WTC11 (cell line): ENCODE measurements around the gene MET. TPM values are rescaled to one million over a fixed set of nuclear protein-coding genes. Genes with fewer than 3 reads are reported as not detected.

ENCODE experiments used
- ATAC-seq: fragments of 200-7000 bp; cut with Tn5 transposase; 2 replicates; pipeline ENCODE4 v1.10.0; 2021; ENCODE audit warnings: mild to moderate bottlenecking, moderate library complexity
- CTCF ChIA-PET: fragments of 300-600 bp; sonication (Branson Sonifier 250); formaldehyde crosslinking; loops from one replicate; lab custom pipeline; 2021; ENCODE audit warnings: antibody characterized with exemption; lab: Charles Lee
- POLR2A ChIA-PET: fragments of 350-600 bp; sonication (Branson Sonifier 250); formaldehyde crosslinking; loops from one replicate; lab custom pipeline; 2021; ENCODE audit warnings: antibody characterized with exemption; lab: Charles Lee
- DNase-seq: peaks from one replicate; pipeline ENCODE4 v3.0.0; 2021; ENCODE audit warnings: low spot score
- H3K27ac Mint-ChIP-seq: 2 replicates; pipeline ENCODE4 v1.8.0; 2021; ENCODE audit warnings: mixed read lengths
- H3K27me3 Mint-ChIP-seq: 2 replicates; pipeline ENCODE4 v1.8.0; 2021; ENCODE audit warnings: low read depth, mild to moderate bottlenecking, moderate library complexity, mixed read lengths
- H3K36me3 Mint-ChIP-seq: 2 replicates; pipeline ENCODE4 v1.8.0; 2021; ENCODE audit warnings: mixed read lengths
- H3K4me1 Mint-ChIP-seq: 2 replicates; pipeline ENCODE4 v1.8.0; 2022; ENCODE audit warnings: mixed read lengths
- H3K4me3 Mint-ChIP-seq: 2 replicates; pipeline ENCODE4 v1.8.0; 2021; ENCODE audit warnings: mild to moderate bottlenecking, moderate library complexity, mixed read lengths
- H3K9me3 Mint-ChIP-seq: 2 replicates; pipeline ENCODE4 v1.8.0; 2021; ENCODE audit warnings: mixed read lengths
- CREM ChIP-seq: sonication (generic); formaldehyde crosslinking; IDR thresholded peaks from 2 replicates; pipeline ENCODE4 v1.8.1; 2022; ENCODE audit warnings: mild to moderate bottlenecking, missing genetic modification reagents, moderate library complexity
- ELF4 ChIP-seq: sonication (generic); formaldehyde crosslinking; IDR thresholded peaks from 2 replicates; pipeline ENCODE4 v1.8.1; 2022; ENCODE audit warnings: low read depth, mild to moderate bottlenecking, moderate library complexity, missing genetic modification reagents
- EMX1 ChIP-seq: fragments of 250-450 bp; sonication (Bioruptor Pico); IDR thresholded peaks from 2 replicates; pipeline ENCODE4 v1.8.0; 2021; ENCODE audit warnings: mild to moderate bottlenecking
- JAZF1 ChIP-seq: fragments of 250-450 bp; sonication (Bioruptor Pico); IDR thresholded peaks from 2 replicates; pipeline ENCODE4 v1.9.0; 2021; ENCODE audit warnings: moderate library complexity, mild to moderate bottlenecking, inconsistent platforms
- MXD4 ChIP-seq: fragments of 250-450 bp; sonication (Bioruptor Pico); IDR thresholded peaks from 2 replicates; pipeline ENCODE4 v1.8.0; 2021; ENCODE audit warnings: mild to moderate bottlenecking, moderate library complexity, borderline replicate concordance
- NFATC4 ChIP-seq: fragments of 250-450 bp; sonication (Bioruptor Pico); IDR thresholded peaks from 2 replicates; pipeline ENCODE4 v1.9.0; 2021; ENCODE audit warnings: mild to moderate bottlenecking
- NFE2L1 ChIP-seq: sonication (generic); formaldehyde crosslinking; IDR thresholded peaks from 2 replicates; pipeline ENCODE4 v1.8.1; 2023; ENCODE audit warnings: missing genetic modification reagents
- NR3C1 ChIP-seq: sonication (generic); formaldehyde crosslinking; conservative IDR thresholded peaks from 2 replicates; pipeline ENCODE4 v1.8.1; 2023; ENCODE audit warnings: low read depth, mild to moderate bottlenecking, missing genetic modification reagents
- RELA ChIP-seq: sonication (generic); formaldehyde crosslinking; IDR thresholded peaks from 2 replicates; pipeline ENCODE4 v1.8.1; 2022; ENCODE audit warnings: missing genetic modification reagents, mild to moderate bottlenecking, borderline replicate concordance
- ZNF396 ChIP-seq: fragments of 250-450 bp; sonication (Bioruptor Pico); IDR thresholded peaks from 2 replicates; pipeline ENCODE4 v1.8.0; 2021; ENCODE audit warnings: mild to moderate bottlenecking, moderate library complexity, borderline replicate concordance
- total RNA-seq: library from RNA; stranded (reverse); gene quantifications from 3 replicates; pipeline ENCODE4 v1.2.3, GENCODE V29; 2021
- TF ChIP-seq, protein P1 (sequence below): sonication (generic); formaldehyde crosslinking; IDR thresholded peaks from 2 replicates; pipeline ENCODE4 v1.8.0; 2022; ENCODE audit warnings: mild to moderate bottlenecking, missing genetic modification reagents
- TF ChIP-seq, protein P2 (sequence below): fragments of 250-450 bp; sonication (Bioruptor Pico); IDR thresholded peaks from 2 replicates; pipeline ENCODE4 v2.1.2; 2022; ENCODE audit warnings: mild to moderate bottlenecking, moderate library complexity
- TF ChIP-seq, protein P3 (sequence below): sonication (generic); formaldehyde crosslinking; IDR thresholded peaks from 2 replicates; pipeline ENCODE4 v1.8.1; 2023; ENCODE audit warnings: mild to moderate bottlenecking, missing genetic modification reagents, borderline replicate concordance
- TF ChIP-seq, protein P4 (sequence below): sonication (generic); formaldehyde crosslinking; IDR thresholded peaks from 2 replicates; pipeline ENCODE4 v1.8.0; 2022; ENCODE audit warnings: mild to moderate bottlenecking, missing genetic modification reagents
- TF ChIP-seq, protein P5 (sequence below): fragments of 250-450 bp; sonication (Bioruptor Pico); conservative IDR thresholded peaks from 2 replicates; pipeline ENCODE4 v1.9.0; 2021; ENCODE audit warnings: mild to moderate bottlenecking

Gene MET
- total RNA-seq, 1 experiment from 2014 or later, result 9.4 TPM

DNA sequence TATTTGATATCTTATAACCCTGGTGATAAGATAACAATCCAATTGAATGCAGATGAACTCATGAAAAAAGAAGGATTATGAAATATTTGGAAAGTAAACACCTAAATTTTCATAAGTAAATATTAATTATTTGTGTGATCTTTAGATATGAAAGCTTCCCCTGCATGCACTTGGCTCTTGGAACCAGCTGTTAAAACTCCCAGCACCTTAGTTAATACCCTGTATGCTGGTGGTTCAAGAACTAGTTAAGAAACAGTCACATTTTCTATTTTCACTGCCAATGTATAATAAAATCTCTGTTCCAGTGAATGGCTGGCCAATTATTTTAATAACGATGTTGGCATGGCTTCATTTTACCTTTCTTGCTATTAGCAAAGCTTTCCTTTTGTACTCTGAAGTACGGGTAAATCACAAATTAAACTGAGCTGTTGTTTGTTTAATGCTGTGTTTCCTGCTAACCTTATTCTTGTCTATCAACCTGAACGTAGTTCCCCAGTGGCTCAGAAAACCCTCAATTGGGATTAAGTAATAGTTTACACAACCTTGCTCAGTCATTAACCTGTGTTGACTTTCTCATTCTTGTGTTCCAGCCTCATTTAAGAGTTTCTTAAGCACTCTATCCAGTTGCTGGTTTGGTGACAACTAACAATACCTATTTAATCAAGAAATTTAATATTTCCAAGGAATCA lies 38.9 kb downstream of the MET start:
- Mint-ChIP-seq H3K4me3 (no peak overlapping the region), H3K27me3 (no peaks in the 10 kb centered on the region; the same call in 1 of the 2 replicates), H3K27ac (no peak overlapping the region), H3K9me3 (no peaks in the 10 kb centered on the region), H3K36me3 (no peaks in the 10 kb centered on the region), H3K4me1 (peaks cover 38% of the 10 kb centered on the region)
- ATAC-seq, result no peak
- CTCF ChIA-PET, result no interaction called here
- TF ChIP-seq, protein P1, sequence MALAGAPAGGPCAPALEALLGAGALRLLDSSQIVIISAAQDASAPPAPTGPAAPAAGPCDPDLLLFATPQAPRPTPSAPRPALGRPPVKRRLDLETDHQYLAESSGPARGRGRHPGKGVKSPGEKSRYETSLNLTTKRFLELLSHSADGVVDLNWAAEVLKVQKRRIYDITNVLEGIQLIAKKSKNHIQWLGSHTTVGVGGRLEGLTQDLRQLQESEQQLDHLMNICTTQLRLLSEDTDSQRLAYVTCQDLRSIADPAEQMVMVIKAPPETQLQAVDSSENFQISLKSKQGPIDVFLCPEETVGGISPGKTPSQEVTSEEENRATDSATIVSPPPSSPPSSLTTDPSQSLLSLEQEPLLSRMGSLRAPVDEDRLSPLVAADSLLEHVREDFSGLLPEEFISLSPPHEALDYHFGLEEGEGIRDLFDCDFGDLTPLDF (CRISPR knock-in tag), result no peak
- TF ChIP-seq EMX1 (CRISPR knock-in tag), result no peak
- POLR2A ChIA-PET, result no interaction called here
- no peak for DNase-seq

DNA sequence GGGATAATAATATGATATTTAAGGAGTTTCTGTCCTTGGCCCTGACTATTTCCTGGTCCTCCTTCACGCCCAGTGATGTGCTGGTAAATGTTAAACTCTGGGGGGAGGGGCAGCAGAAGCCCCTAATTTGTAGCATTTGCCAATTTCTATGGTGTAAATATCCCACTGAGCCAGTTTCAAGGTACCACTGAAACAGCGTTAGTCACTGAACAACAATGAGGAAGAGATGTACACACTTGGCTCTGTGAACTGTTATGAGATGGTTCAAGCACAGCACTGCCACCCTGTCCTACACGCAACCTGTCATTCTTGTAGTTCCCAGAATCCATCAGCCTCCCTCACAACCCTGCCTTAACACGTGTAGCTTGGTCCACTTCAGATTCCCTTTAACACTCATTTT lies 39.8 kb downstream of the MET start:
- Mint-ChIP-seq H3K4me1 (peaks cover 30% of the 10 kb centered on the region), H3K4me3 (no peak overlapping the region), H3K9me3 (no peaks in the 10 kb centered on the region), H3K36me3 (no peaks in the 10 kb centered on the region), H3K27me3 (no peaks in the 10 kb centered on the region; the same call in 1 of the 2 replicates), H3K27ac (no peak overlapping the region)
- no peak for ATAC-seq
- CTCF ChIA-PET, result no interaction called here
- DNase-seq, result no peak
- POLR2A ChIA-PET, result no interaction called here
- TF ChIP-seq, protein P2, sequence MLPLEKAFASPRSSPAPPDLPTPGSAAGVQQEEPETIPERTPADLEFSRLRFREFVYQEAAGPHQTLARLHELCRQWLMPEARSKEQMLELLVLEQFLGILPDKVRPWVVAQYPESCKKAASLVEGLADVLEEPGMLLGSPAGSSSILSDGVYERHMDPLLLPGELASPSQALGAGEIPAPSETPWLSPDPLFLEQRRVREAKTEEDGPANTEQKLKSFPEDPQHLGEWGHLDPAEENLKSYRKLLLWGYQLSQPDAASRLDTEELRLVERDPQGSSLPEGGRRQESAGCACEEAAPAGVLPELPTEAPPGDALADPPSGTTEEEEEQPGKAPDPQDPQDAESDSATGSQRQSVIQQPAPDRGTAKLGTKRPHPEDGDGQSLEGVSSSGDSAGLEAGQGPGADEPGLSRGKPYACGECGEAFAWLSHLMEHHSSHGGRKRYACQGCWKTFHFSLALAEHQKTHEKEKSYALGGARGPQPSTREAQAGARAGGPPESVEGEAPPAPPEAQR, result no peak
- TF ChIP-seq, protein P3, sequence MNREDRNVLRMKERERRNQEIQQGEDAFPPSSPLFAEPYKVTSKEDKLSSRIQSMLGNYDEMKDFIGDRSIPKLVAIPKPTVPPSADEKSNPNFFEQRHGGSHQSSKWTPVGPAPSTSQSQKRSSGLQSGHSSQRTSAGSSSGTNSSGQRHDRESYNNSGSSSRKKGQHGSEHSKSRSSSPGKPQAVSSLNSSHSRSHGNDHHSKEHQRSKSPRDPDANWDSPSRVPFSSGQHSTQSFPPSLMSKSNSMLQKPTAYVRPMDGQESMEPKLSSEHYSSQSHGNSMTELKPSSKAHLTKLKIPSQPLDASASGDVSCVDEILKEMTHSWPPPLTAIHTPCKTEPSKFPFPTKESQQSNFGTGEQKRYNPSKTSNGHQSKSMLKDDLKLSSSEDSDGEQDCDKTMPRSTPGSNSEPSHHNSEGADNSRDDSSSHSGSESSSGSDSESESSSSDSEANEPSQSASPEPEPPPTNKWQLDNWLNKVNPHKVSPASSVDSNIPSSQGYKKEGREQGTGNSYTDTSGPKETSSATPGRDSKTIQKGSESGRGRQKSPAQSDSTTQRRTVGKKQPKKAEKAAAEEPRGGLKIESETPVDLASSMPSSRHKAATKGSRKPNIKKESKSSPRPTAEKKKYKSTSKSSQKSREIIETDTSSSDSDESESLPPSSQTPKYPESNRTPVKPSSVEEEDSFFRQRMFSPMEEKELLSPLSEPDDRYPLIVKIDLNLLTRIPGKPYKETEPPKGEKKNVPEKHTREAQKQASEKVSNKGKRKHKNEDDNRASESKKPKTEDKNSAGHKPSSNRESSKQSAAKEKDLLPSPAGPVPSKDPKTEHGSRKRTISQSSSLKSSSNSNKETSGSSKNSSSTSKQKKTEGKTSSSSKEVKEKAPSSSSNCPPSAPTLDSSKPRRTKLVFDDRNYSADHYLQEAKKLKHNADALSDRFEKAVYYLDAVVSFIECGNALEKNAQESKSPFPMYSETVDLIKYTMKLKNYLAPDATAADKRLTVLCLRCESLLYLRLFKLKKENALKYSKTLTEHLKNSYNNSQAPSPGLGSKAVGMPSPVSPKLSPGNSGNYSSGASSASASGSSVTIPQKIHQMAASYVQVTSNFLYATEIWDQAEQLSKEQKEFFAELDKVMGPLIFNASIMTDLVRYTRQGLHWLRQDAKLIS, result no peak
- TF ChIP-seq, protein P4, sequence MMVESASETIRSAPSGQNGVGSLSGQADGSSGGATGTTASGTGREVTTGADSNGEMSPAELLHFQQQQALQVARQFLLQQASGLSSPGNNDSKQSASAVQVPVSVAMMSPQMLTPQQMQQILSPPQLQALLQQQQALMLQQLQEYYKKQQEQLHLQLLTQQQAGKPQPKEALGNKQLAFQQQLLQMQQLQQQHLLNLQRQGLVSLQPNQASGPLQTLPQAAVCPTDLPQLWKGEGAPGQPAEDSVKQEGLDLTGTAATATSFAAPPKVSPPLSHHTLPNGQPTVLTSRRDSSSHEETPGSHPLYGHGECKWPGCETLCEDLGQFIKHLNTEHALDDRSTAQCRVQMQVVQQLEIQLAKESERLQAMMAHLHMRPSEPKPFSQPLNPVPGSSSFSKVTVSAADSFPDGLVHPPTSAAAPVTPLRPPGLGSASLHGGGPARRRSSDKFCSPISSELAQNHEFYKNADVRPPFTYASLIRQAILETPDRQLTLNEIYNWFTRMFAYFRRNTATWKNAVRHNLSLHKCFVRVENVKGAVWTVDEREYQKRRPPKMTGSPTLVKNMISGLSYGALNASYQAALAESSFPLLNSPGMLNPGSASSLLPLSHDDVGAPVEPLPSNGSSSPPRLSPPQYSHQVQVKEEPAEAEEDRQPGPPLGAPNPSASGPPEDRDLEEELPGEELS (CRISPR knock-in tag), result no peak
- TF ChIP-seq NR3C1 (no peak), ELF4 (CRISPR knock-in tag) (no peak), NFE2L1 (CRISPR knock-in tag) (no peak), JAZF1 (CRISPR knock-in tag) (no peak), EMX1 (CRISPR knock-in tag) (no peak)
- TF ChIP-seq, all 79 proteins: peak for 0

DNA sequence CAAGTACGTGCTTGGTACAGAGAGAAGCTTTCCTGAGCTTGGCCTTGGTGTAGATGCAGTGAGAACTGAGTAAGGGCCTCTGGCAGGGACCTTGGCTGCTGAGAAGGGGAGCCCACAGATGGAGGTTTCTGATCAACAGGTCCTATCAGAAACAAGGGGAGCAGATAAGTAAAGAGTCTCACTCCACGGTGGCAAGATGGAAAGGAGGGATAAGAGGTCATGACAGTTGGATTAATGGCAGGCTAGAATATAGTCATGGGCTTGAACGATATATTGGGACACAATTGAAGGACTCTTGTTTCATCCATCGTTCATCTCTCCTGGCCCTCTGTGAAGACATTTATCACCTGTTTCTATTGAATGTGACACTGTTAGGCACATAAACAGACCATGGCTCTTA lies 41.5 kb downstream of the MET start:
- Mint-ChIP-seq H3K4me1 (peaks cover 17% of the 10 kb centered on the region), H3K36me3 (no peaks in the 10 kb centered on the region), H3K4me3 (no peak overlapping the region), H3K9me3 (no peaks in the 10 kb centered on the region), H3K27me3 (no peaks in the 10 kb centered on the region; the same call in 1 of the 2 replicates), H3K27ac (no peak overlapping the region)
- ChIA-PET CTCF (no interaction called here), POLR2A (no interaction called here)
- no peak for TF ChIP-seq CREM (CRISPR knock-in tag)
- no peak for TF ChIP-seq MXD4 (CRISPR knock-in tag)
- TF ChIP-seq, protein P5, sequence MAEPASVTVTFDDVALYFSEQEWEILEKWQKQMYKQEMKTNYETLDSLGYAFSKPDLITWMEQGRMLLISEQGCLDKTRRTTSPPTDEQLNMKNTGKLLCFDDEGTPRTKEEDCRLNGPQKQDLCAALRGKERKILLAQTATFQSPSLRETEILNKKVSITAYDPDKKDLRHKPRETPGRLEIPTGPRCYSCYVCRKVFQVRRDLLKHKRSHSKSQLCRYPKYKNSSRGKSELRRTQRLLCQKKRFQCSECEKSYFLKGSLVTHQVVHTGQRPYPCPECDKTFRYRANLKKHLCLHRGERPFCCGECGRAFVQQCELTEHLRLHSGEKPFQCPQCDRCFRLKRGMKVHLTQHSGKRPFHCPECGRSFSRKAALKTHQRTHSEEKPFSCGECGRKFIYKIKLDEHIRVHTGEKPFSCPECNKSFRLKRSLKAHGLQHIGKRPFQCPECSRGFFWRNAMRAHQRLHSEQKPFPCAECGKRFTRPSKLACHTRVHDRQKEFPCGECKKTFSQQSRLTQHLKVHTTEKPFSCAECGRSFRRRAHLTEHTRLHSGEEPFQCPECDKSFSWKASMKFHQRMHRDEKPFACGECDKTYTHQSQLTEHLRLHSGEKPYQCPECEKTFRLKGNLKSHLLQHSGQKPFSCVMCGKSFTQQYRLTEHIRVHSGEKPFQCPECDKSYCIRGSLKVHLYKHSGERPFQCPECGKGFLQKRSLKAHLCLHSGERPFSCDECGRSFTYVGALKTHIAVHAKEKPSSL, result no peak
- TF ChIP-seq RELA, result no peak
- no peak for TF ChIP-seq ZNF396 (CRISPR knock-in tag)
- TF ChIP-seq NFATC4, result no peak
- DNase-seq (no peak), ATAC-seq (no peak)
